HK-2 (cell line): ENCODE data around the gene GNB1L.
"Not testable (repeated sequence)": the region's sequence is repeated elsewhere in the genome, so short reads cannot be mapped to it uniquely, and the experiment has no call there.

Experiments used
- DNase-seq: peaks from one replicate; pipeline ENCODE4 v3.0.0-alpha.2; 2018; ENCODE audit not compliant: unreplicated experiment

GNB1L gene

DNA sequence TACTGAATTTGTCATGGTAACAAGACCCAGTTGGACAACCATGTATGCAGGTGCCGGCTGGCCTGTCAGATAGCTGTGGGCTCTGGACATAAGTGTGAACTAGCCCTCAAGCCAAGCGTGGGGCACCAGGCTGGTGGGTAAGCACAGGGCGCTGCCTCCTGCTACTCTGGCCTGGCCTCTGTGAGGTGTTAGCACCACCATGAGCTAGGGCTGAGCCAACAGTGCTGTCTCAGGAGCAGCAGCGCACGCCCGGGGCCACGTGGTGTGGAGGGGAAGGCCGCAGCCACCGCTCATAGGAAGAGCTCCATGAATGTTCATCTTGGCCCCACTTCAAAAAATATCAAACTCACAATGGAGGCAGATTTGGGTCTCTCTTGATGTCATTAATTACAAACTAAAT is 35.3 kb upstream of the GNB1L start:
- no peak for DNase-seq

- DNase-seq: no peak
These were observed 33.6 kb upstream of the GNB1L start for GRCh38 chr22:19888131-19888746.

DNA sequence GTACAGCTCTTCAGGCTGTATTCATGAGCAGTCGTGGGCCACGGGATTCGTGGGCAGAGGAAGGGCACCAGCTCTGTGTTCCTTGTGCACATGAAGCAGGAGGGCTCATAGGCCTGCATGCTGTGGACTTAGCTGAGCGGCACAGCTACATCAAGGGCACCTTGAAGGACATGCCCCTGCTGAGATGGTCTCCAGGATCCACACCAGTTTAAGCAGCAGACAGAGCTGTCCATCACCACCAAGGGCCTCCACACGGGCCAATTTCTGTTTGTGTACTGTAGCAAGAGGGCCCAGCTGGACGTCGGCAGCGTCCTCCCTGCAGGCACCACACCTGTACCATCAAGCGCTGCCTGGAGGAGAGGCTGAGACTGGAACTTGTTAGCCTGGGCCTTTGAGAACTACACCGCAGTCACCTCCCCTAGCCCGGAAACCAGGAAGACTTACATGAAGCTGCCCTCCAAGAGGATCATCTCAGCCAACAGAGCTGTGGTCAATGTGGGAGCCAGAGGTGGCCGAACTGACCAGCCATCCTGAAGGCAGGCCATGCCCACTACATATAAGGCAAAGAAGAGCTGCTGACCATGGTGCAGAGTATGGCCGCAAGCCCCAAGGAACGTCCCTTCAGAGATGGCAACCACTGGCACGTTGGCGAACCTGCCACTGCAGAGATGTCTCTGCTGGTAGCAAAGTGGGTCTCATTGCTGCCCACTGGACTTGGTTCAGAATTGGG is 32.7 kb upstream of the GNB1L start:
- no peak for DNase-seq

DNA sequence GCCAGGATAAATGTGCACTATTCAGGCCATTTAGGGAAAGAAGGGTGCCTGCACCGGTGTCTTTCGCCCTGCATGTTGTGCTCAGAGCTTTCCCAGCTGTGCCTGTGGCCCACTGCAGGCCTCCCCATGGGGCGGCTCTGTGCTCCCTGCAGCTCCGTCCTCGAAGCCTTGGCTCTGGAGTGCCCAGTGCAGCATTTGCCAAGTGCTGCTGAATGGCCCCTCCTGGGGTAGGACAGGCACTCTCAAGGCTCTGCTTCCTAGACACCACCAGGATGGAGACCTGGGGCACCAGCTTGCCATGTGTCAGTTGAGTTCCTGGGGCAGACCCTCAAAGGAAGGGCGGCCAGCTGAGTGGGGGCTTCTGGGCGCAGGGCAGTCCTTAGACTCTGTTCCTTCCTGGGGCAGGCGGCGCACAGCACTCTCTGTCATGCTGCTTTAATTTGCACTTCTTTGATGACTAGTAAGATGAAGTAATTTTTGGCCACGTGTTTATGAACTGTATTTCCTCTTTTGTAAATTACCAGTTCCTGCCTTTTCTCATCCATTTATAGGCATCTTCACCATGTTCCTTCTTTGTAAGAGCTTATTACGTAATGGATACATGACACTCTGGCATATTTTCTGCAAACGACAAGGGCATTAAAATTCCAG is 32.1 kb upstream of the GNB1L start:
- DNase-seq: no peak

DNA sequence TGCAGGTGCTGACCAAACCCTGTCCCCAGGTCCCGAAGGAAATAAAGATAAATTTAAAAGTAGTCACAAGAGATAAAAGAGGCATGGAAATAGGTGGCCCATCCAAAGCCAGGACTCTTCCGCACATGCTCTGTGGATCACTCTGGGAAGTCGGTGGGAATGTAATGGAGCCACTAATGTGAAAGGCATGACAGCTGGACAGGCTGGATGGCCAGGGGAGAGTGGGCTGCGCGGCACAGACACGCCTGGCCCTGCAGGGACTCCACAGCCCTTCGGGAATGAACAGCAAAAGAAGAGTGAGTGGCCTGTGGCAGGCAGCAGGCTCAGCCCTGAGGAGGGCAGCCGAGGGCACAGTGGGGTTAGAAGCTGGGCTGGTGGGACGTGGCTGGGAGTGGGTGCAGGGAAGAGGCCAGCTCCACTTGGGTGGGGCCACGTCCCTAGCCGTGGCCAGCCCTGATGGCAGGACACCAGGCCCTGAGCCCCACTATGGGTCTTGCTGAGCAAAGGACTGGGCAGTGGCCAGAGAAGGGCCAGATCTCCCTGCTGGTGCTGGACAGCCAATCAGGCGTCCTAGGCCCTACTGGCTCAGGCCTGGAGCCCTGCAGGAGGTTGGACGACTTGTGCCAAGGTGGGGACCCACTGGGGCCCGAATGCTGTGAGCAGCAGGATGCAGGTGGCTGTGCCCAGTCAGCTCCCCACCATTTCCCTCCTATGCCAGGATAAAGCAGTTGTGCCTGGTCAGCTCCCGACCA is 31.3 kb upstream of the GNB1L start:
- DNase-seq: no peak

DNA sequence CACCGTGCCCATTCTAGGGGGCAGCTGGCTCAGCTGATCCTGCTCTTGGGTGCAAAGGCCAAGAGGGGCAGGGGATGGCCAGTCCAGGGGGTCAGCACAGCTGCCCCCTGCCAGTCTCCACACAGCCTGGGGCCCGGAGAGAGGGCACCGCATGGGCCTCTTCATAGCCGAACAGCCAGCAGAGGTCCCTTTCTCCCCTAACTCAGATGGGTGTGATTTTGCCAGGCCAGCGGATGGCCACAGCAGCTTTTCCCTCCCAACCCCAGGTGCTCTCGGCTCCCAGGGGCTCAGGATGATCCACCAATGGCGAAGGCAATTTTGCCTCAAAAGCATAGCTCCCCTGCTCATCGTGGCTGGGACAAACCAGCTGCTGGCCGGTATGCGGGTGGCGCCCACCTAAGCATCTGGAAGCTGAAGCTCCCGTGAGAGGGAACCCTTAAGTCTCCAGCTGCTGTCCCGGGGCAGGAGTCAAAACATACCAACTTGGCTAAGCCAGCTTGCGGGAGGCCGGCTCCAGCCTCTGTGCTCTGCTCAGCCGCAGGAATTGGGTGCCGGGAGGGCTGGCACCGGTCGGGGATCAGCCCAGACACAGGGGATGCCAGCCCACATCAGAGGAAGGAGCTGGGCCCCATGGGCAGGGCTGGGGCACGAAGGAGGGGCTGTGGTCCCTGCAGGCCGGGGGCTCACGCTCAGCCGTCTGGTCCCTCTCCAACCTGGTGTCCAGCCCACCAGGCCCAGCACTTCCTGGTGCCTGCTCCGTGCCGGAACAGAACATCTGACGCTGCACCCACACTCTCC is 30.5 kb upstream of the GNB1L start:
- DNase-seq: no peak

GRCh38 chr22:19884161-19884953 is 29.7 kb upstream of the GNB1L start:
- DNase-seq: no peak

DNA sequence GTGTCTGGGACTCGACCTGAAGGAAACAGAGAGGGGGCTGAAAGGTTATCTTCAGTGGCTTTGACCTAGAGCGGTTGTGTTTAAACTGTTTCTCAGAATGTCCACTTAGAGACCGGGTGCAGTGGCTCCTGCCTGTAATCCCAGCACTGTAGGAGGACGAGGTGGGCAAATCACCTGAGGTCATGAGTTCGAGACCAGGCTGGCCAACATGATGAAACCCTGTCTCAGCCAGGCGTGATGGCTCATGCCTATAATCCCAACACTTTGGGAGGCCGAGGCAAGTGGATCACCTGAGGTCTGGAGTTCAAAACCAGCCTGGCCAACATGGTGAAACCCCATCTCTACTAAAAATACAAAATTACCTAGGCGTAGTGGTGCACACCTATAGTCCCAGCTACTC is 28.8 kb upstream of the GNB1L start:
- not testable (repeated sequence) for DNase-seq

- DNase-seq: no peak
These were observed 28.0 kb upstream of the GNB1L start for GRCh38 chr22:19882446-19883381.

- DNase-seq: peak; percentile 91
These were observed 26.3 kb upstream of the GNB1L start for GRCh38 chr22:19880786-19881569.

DNA sequence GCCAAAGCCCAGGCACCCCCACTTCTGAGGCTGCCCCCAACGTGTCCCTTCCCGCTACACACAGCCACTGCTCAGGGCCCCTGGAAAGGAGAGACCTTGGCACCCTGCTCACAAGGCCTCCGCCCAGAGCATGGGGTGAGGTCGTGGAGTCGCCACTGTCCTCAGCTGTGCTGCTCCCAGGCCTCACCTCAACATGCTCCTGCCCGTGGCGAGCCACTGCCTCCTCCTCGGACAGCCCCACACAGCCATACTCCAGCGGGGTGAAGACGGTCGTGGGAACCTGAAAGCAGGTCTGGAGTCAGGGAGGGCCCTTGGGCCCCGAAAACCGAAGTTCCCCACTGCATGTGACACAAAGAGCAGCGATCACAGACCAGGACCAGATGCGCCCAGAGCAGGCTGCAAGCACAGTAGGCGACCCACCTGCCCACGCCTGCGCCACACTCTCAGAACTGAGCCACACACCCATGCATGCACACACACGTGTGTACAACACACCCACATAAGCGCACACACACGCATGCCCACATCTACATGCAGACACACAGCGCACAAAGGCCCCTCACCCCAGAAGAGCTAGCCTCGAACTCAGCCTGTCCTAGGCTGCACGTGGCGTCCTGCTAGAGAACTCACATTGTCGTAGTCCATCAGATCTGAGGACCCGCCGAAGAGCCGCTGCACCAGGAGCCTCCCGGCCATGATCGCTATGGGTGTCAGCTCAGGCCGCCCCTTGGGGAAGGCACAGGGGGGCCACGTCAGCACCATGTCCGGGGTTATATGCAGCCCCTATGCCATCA is 25.5 kb upstream of the GNB1L start:
- DNase-seq: no peak

GRCh38 chr22:19879643-19879991 is 24.9 kb upstream of the GNB1L start:
- no peak for DNase-seq

DNA sequence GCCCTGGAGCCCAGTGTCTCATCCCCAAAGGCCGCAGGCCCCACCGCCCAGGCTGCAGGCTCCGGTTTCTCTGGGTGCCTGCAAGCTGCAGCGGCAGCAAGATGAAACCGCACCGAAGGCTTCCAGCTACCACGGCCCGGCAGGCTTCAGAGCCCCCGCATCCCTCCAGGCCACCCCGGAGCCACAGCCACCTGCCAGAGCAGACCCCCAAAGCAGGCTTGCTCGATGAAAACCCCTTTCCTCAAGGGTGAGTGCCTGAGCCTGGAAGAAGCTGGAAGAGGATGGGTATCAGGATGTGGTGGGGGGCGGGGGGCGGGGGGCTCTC is 24.5 kb upstream of the GNB1L start:
- DNase-seq: no peak

DNA sequence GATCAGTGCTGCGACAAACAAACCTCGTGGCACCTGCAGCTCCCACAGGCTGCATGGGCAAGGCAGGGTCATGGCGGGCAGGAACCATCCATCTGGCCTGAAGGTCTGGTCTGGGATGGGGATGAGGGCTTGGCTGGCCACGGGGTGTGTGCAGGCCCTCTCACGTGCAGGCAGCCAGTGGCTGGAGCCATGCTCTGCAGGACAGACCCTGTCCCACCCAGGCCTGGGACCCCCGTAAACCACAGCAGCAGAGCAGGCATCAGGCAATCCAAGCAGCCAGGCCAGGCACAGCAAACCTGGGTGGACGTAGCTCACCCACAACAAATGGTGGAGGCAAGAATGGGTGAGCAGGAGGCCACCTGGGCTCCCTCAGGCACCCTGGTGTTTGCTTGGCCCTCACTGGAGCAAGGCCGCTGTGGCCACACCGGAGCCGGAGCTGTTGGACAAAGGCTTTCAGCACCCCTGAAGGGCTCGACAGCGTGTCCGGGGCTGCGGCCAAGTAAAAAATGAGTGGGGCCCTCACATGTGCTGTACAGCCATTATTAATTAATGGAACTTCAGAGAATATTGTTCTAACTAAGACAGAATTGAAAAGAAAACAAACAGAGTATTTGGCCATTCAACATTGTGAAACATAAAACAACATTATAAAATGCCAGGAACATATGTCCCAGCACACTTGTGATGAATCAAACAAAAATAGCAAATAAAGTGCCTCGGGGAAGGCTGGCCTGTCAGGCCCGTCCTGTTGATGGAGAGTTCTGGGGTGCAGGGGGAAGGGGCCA is 24.0 kb upstream of the GNB1L start:
- DNase-seq: no peak

GRCh38 chr22:19877626-19878339 is 23.1 kb upstream of the GNB1L start:
- no peak for DNase-seq

- DNase-seq: no peak
These were observed 22.4 kb upstream of the GNB1L start for GRCh38 chr22:19876941-19877625.
